HG02852 (cell line): ENCODE results near the gene NPTN.
"Not testable (repeated sequence)": the region's sequence is repeated elsewhere in the genome, so short reads cannot be mapped to it uniquely, and the experiment has no call there.

Source experiments
- ATAC-seq: cut with Tn5 transposase; IDR thresholded peaks from one replicate; pipeline ENCODE4 v1.9.1; 2021; ENCODE audit warnings: mild to moderate bottlenecking, moderate library complexity; ENCODE audit not compliant: unreplicated experiment

Gene NPTN

GRCh38 chr15:73601451-73602445 is 31.4 kb downstream of the NPTN start:
- ATAC-seq: no peak

GRCh38 chr15:73600413-73601335 is 32.5 kb downstream of the NPTN start:
- ATAC-seq: no peak

- no peak for ATAC-seq
These were observed 33.3 kb downstream of the NPTN start for GRCh38 chr15:73599934-73600333.

GRCh38 chr15:73598530-73599160 is 34.5 kb downstream of the NPTN start:
- no peak for ATAC-seq

GRCh38 chr15:73597036-73597638 is 36.1 kb downstream of the NPTN start:
- no peak for ATAC-seq

- no peak for ATAC-seq
These were observed 37.0 kb downstream of the NPTN start for GRCh38 chr15:73596174-73596573.

- ATAC-seq: no peak
These were observed 39.1 kb downstream of the NPTN start for GRCh38 chr15:73594109-73594508.

- no peak for ATAC-seq
These were observed 39.7 kb downstream of the NPTN start for GRCh38 chr15:73593304-73594074.

- ATAC-seq: no peak
These were observed 42.9 kb downstream of the NPTN start for GRCh38 chr15:73590263-73590662.

GRCh38 chr15:73589766-73590165 is 43.4 kb downstream of the NPTN start:
- no peak for ATAC-seq

- ATAC-seq: no peak
These were observed 47.1 kb downstream of the NPTN start for GRCh38 chr15:73585871-73586654.

GRCh38 chr15:73584699-73585420 is 48.3 kb downstream of the NPTN start:
- ATAC-seq: no peak

GRCh38 chr15:73583544-73583943 is 49.6 kb downstream of the NPTN start:
- ATAC-seq: no peak

GRCh38 chr15:73582851-73583379 is 50.3 kb downstream of the NPTN start:
- no peak for ATAC-seq

GRCh38 chr15:73578026-73578425 is 55.2 kb downstream of the NPTN start:
- ATAC-seq: no peak

- not testable (repeated sequence) for ATAC-seq
These were observed 55.6 kb downstream of the NPTN start for GRCh38 chr15:73577593-73577992.

GRCh38 chr15:73575636-73576247 is 57.4 kb downstream of the NPTN start:
- ATAC-seq: no peak

- no peak for ATAC-seq
These were observed 59.6 kb downstream of the NPTN start for GRCh38 chr15:73573572-73573971.
